HG02943 (cell line): ENCODE results near the gene FAM98B.

Experiments used
- ATAC-seq: cut with Tn5 transposase; IDR thresholded peaks from one replicate; pipeline ENCODE4 v1.9.1; 2021; ENCODE audit warnings: mild to moderate bottlenecking, low read depth, moderate library complexity; ENCODE audit not compliant: unreplicated experiment

Gene FAM98B

DNA sequence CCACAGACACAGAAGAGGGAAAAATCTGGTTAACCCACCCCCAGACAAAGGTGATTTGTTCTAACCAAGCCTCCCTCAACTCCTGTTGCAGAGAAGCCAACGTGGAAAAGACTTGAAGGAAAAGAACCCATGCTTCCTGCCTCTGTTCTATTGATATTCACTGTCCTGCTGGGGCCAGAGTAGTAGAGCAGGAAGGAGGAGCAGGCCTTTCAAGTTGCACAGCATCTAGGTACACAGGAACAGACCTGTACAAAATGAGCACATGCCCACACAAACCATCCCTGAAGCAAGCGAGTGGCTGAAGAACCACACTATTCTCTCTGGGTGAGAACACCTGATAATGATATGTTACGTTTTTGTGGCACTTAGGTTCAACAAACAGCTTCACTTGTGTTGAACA, 80.8 kb downstream of the FAM98B start:
- no peak for ATAC-seq

DNA sequence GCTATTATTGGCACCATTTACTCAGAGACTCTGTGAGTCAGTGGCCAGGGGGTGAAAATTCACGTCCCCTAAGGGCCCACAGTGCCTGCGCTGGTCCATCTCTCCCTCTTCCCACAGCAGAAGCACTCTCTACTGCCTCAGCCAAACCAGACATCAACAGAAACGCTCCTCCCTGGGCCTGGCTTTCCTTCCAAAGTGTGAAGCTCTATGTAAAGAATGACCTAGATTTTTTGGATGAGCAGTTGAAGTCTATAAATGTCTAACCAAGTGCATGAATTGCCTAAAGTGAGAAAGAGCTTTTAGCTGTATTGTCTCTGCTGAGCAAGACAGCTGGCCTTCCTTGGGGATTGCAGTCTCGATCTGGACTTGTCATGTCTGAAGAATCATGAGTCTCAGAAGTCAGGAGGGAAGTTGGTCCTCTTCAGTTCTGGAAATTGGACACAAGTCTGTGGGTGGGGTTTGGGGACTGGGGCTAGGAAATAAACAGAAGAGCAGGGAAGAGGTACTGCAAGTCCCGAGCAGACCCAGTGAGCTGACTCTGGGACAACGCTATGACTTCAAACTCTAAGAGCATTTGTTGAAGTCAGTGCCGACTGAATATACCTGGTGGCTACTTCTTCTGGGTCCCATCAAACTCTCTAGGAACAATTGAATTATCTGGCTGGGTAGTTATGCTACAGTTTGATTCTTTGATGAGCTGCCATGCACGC, 81.7 kb downstream of the FAM98B start:
- ATAC-seq: no peak

DNA sequence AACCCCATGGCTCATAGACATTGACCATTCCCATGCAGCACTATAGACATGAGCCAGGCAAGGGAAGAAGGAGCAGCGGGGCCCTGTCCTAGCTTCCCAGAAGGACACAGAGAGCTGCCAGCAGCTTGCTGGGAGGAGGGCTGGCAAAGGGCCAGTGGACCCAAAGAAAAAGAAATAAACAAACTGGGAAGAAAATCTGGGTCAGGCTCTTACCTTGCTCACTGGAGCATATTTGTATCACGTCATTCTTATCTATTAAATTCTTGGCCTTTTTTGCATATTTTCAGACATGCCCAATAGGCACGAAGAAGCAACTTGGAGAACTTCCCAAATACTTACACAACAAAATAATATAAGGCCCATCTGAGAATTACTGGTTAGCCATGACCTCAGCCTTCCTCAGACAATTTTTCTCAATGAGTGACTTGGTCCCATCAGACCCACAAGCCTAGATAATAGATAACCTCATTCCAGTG, 82.3 kb downstream of the FAM98B start:
- ATAC-seq: no peak
